Measurements from ENCODE around the gene LIPT2. TPM values are rescaled to one million over a fixed set of nuclear protein-coding genes. Genes with fewer than 3 reads are reported as not detected.

LIPT2 gene
- total RNA-seq, 1 experiment from 2014 or later = 8.2 TPM

GRCh38 chr11:74457356-74457755, 36.2 kb downstream of the LIPT2 start:
- Histone ChIP-seq H3K23me2 (ENCODE audit: insufficient read length, low read depth, low read length, poor library complexity, severe bottlenecking) (no peaks in the 10 kb centered on the region), H3K4me1 (ENCODE audit: insufficient read depth, low read length) (no peaks in the 10 kb centered on the region), H4K91ac (ENCODE audit: insufficient read length, low read depth, low read length) (no peak overlapping the region), H4K5ac (ENCODE audit: insufficient read length, low read depth, low read length) (no peak overlapping the region), H4K20me1 (ENCODE audit: control insufficient read depth, insufficient read depth, insufficient read length) (no peaks in the 10 kb centered on the region), H2BK15ac (ENCODE audit: low read depth, low read length) (no peak overlapping the region), H3K79me1 (ENCODE audit: insufficient read depth, low read depth, low read length, poor library complexity, severe bottlenecking) (no peaks in the 10 kb centered on the region), H2AFZ (ENCODE audit: low read length) (no peak overlapping the region), H3K4me2 (ENCODE audit: insufficient read depth, insufficient read length, low read length) (no peak overlapping the region), H3K27me3 (ENCODE audit: insufficient read depth, low read length) (no peaks in the 10 kb centered on the region), H3K56ac (ENCODE audit: insufficient read length, low read depth, low read length) (no peak overlapping the region), H3K14ac (ENCODE audit: insufficient read depth, low read length) (no peak overlapping the region), H2BK12ac (ENCODE audit: insufficient read length, low read depth, low read length) (no peak overlapping the region), H3K23ac (ENCODE audit: insufficient read length, low read depth, low read length) (no peak overlapping the region), H3K9ac (ENCODE audit: extremely low read depth, insufficient read length, low read length) (no peak overlapping the region), H2BK5ac (ENCODE audit: insufficient read length, low read length) (no peak overlapping the region), H4K8ac (replicated peaks; ENCODE audit: insufficient read length, low read depth, low read length) (no peak overlapping the region), H3K4ac (ENCODE audit: low read depth, low read length) (no peak overlapping the region), H3T11ph (ENCODE audit: low read length) (no peak overlapping the region), H3K18ac (ENCODE audit: insufficient read length, low read depth, low read length) (no peak overlapping the region), H3K9me3 (ENCODE audit: control insufficient read depth, low read depth, low read length) (no peaks in the 10 kb centered on the region), H2AK5ac (ENCODE audit: insufficient read length, low read length) (no peak overlapping the region), H2BK120ac (ENCODE audit: low read depth, low read length, poor library complexity, severe bottlenecking) (no peak overlapping the region), H3K79me2 (ENCODE audit: insufficient read depth, low read length) (no peaks in the 10 kb centered on the region), H2BK20ac (ENCODE audit: low read depth, low read length, poor library complexity, severe bottlenecking) (no peak overlapping the region), H3K27ac (ENCODE audit: insufficient read length, low read depth, low read length) (no peak overlapping the region)
- H3K9me3 Mint-ChIP-seq = no peaks in the 10 kb centered on the region
- no peak overlapping the region for H3K4me3 Mint-ChIP-seq
- peaks cover 7 to 9% of the 10 kb centered on the region in 2 experiments for H3K4me1 Mint-ChIP-seq
- H3K36me3 Mint-ChIP-seq (ENCODE audit: insufficient read depth in 1 of 3, low read depth in 3 of 3) = peaks cover 0 to 2% (median 0%) of the 10 kb centered on the region in 3 experiments; a peak in 1 of 7 replicates
- no peak for DNase-seq
- peak overlapping the region in 2 of 3 experiments; percentile 8 to 16; a peak in 2 of 7 replicates for H3K27ac Mint-ChIP-seq
- no CpG with 5 or more reads among the region's 6 CpGs for WGBS (ENCODE audit: extremely low coverage, insufficient read length, low lambda C conversion rate)
- no peak for TF ChIP-seq CTCF (conservative IDR thresholded peaks at IDR 0.05)
- H3K27me3 Mint-ChIP-seq (ENCODE audit: low read depth) = no peaks in the 10 kb centered on the region

Data from H9 (cell line).